ENCODE data around the gene CPLANE2. TPM values are rescaled to one million over a fixed set of nuclear protein-coding genes. Genes with fewer than 3 reads are reported as not detected.
"Not testable (repeated sequence)": the region's sequence is repeated elsewhere in the genome, so short reads cannot be mapped to it uniquely, and the experiment has no call there.

CPLANE2 gene
- total and polyA plus RNA-seq, 4 donors: 1.9 to 6.4 (median 2.9) TPM

DNA sequence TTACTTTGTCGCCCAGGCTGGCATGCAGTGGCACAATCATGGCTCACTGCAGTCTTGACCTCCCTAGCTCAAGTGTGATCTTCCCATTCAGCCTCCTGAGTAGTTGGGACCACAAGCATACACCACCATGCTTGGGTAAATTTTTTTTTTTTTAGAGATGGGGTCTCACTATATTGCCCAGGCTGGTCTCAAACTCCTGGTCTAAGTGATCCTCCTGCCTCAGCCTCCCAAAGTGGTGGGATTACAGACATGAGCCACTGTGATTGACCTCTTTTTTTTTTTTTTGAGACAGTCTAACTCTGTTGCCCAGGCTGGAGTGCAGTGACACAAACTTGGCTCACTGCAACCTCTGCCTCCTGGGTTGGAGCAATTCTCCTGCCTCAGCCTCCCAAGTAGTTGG, 9.3 kb upstream of the CPLANE2 start:
- not testable (repeated sequence) for H3K4me1 ChIP-seq (ENCODE audit: control insufficient read depth in 1 of 2, insufficient read depth in 2 of 2, low read length in 2 of 2)
- WGBS, 2 donors: 96% methylated on average over 1 of the region's 1 CpG

DNA sequence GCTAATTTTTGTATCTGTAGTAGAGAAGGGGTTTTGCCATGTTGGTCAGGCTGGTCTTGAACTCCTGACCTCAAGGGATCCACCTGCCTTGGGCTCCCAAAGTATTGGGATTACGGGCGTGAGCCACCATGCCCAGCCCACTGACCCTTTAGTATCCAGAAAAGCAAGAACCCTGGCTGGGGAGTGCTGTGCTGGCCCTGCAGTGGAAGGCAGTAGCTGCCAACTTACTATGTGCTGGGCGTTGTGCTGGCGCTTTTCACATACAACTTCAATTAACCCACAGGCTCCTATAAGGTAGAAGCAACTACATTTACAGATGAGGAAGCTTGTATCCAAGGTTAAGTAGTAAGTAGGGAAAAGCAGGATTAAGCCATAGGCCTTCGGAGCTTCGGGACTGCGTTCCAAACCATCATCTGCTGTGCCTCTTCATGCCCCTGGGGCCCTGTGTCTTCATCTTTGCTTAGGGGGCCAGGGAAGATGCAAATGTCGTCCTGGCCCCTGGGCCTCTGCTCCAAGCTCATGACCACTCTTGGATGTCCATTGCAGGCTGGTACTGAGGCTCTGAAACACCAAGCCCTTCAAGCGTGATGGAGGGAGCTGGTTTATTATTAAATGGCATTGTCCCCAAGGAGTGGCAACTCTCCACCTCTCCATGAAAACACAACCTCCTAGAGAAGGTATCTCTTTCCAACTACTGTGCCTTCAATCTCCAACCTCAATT, 8.7 kb upstream of the CPLANE2 start:
- no peaks in the 10 kb centered on the region for H3K9me3 ChIP-seq (ENCODE audit: control insufficient read depth, low read length)
- no peak for ATAC-seq (ENCODE audit: low FRiP score)
- H3K4me3 ChIP-seq (ENCODE audit: low read length in 2 of 2): no peak overlapping the region
- intact Hi-C loops (cut with DNase I): no loop called here
- no peaks in the 10 kb centered on the region for H3K36me3 ChIP-seq (ENCODE audit: control insufficient read depth in 1 of 2, insufficient read depth in 2 of 2, low read length in 1 of 2)
- H3K27me3 ChIP-seq (ENCODE audit: control insufficient read depth in 1 of 2, insufficient read depth in 2 of 2, low read length in 1 of 2): no peaks in the 10 kb centered on the region
- WGBS, 2 donors: 89% methylated on average over 9 of the region's 9 CpGs
- peak in 1 of 2 donors; percentile 40 for DNase-seq
- H3K4me1 ChIP-seq (ENCODE audit: control insufficient read depth in 1 of 2, insufficient read depth in 2 of 2, low read length in 2 of 2): peaks cover 0 to 3% of the 10 kb centered on the region in 2 donors
- no peak overlapping the region for H3K27ac ChIP-seq (ENCODE audit: low read depth in 1 of 2, low read length in 2 of 2)

More for the DNA sequence above, 9.3 kb upstream of the CPLANE2 start:
- H3K9me3 ChIP-seq (ENCODE audit: control insufficient read depth, low read length); DNase-seq; H3K27ac ChIP-seq (ENCODE audit: low read depth in 1 of 2, low read length in 2 of 2); H3K27me3 ChIP-seq (ENCODE audit: control insufficient read depth in 1 of 2, insufficient read depth in 2 of 2, low read length in 1 of 2); H3K36me3 ChIP-seq (ENCODE audit: control insufficient read depth in 1 of 2, insufficient read depth in 2 of 2, low read length in 1 of 2); intact Hi-C loops (cut with DNase I); H3K4me3 ChIP-seq (ENCODE audit: low read length in 2 of 2); ATAC-seq (ENCODE audit: low FRiP score): not testable (repeated sequence)

DNA sequence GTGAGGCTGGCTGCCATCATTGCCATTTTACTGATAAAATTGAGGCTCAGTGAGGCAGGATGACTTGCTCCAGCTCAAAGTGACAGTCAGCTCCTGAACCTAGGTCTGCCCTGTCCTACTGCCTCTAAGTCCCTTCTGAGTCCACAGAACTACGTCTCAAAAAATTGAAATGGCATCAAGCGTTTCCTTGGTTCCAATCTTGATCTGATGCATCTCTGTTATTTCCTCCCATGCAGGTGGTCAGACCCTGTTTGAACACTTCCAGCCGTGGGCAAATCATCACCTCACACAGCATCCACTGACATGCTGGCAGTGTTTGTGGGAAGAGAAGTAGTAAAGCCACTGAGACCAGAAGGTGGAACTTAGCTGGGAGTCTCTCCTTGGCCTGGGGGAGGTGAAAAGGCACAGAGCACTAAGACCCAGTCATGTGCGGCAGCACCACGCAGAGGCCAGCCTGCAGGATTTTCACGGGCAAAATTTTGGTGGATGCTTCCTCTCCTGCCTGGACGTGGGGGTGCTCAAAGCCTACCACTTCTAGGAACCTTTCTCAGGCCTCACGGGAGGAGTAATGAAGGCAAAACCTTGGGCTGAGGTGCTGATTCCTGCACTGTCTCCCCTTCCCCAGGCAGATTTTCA, 7.8 kb upstream of the CPLANE2 start:
- H3K36me3 ChIP-seq (ENCODE audit: control insufficient read depth in 1 of 2, insufficient read depth in 2 of 2, low read length in 1 of 2): no peaks in the 10 kb centered on the region
- ATAC-seq (ENCODE audit: low FRiP score): no peak
- peak; percentile 24 to 58 for DNase-seq
- H3K4me1 ChIP-seq (ENCODE audit: control insufficient read depth in 1 of 2, insufficient read depth in 2 of 2, low read length in 2 of 2): peaks cover 0 to 1% of the 10 kb centered on the region in 2 donors
- intact Hi-C loops (cut with DNase I): loop anchor here (5.0 kb wide), 4 partner anchors 37 to 167 kb away; no protein-coding TSS in a partner anchor
- H3K9me3 ChIP-seq (ENCODE audit: control insufficient read depth, low read length): no peaks in the 10 kb centered on the region
- H3K27ac ChIP-seq (ENCODE audit: low read depth in 1 of 2, low read length in 2 of 2): peak overlapping the region in 1 of 2 donors; percentile 15
- H3K27me3 ChIP-seq (ENCODE audit: control insufficient read depth in 1 of 2, insufficient read depth in 2 of 2, low read length in 1 of 2): no peaks in the 10 kb centered on the region
- no peak overlapping the region for H3K4me3 ChIP-seq (ENCODE audit: low read length in 2 of 2)
- 77 to 78% methylated on average over 8 of the region's 8 CpGs for WGBS, 2 donors

DNA sequence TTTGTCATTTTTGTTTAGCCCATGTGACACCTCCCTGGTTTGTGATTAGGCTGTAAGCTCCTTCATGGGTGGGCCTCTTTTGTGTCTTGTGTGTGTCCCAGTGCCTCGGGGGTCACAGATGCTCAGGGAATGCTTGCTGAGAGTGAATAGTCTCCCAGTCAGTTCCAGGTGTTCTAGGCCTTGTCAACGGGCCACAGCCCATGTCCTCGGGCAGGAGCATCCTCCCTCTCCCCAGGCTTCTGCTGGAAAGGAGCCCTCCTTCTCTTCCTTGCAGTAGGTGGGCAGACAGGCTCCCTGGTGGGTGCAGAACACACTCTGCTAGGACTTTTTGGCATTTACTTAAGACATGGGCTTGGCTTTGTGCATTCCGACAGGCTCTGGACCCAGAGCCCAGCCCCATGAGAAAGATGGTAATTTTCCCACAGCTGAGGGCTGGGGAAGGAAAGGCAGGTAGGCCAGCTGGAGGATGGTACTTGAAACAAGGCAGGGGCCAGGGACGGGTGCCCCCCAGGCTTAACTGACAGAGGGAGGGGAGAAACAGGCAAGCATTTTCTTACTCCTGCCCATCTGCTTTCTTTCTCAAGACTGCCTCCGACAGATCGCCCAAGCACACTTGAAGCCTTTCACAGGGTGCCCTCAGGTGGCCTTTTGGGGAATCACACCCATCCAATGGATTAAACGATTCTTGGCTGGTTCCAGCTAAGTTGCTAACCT, 7.1 kb upstream of the CPLANE2 start:
- DNase-seq (peak; percentile 79 to 90), ATAC-seq (ENCODE audit: low FRiP score) (peak; percentile 73)
- Histone ChIP-seq H3K27ac (ENCODE audit: low read depth in 1 of 2, low read length in 2 of 2) (peak overlapping the region in 1 of 2 donors; percentile 11), H3K36me3 (ENCODE audit: control insufficient read depth in 1 of 2, insufficient read depth in 2 of 2, low read length in 1 of 2) (no peaks in the 10 kb centered on the region), H3K4me3 (ENCODE audit: low read length in 2 of 2) (no peak overlapping the region), H3K9me3 (ENCODE audit: control insufficient read depth, low read length) (no peaks in the 10 kb centered on the region), H3K27me3 (ENCODE audit: control insufficient read depth in 1 of 2, insufficient read depth in 2 of 2, low read length in 1 of 2) (no peaks in the 10 kb centered on the region), H3K4me1 (ENCODE audit: control insufficient read depth in 1 of 2, insufficient read depth in 2 of 2, low read length in 2 of 2) (peaks cover 0 to 1% of the 10 kb centered on the region in 2 donors)
- 23 to 26% methylated on average over 8 of the region's 8 CpGs for WGBS, 2 donors
- intact Hi-C loops (cut with DNase I): loop anchor here (5.0 kb wide), 4 partner anchors 37 to 167 kb away; no protein-coding TSS in a partner anchor

DNA sequence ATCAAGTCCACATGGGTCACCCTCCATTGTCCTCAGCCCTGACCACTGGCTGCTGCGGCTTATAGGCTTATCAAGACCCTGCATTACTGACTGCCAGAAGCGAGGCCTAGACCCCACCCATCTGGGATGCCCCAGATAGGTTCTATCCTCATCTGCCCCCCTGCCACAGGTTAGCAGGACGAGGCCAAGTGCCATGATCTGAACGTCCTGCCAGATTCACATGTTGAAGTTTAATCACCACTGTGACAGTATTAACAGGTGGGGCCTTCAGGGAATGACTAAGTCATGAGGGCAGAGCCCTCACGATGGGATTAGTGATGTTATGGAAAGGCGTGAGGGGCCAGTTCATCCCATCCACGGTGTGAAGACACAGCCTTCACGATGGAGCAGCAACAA, 6.2 kb upstream of the CPLANE2 start:
- no peak overlapping the region for H3K27ac ChIP-seq (ENCODE audit: low read depth in 1 of 2, low read length in 2 of 2)
- 79 to 88% methylated on average over 8 of the region's 8 CpGs for WGBS, 2 donors
- intact Hi-C loops (cut with DNase I): loop anchor here (5.0 kb wide), 4 partner anchors 36 to 166 kb away; no protein-coding TSS in a partner anchor
- no peaks in the 10 kb centered on the region for H3K9me3 ChIP-seq (ENCODE audit: control insufficient read depth, low read length)
- H3K36me3 ChIP-seq (ENCODE audit: control insufficient read depth in 1 of 2, insufficient read depth in 2 of 2, low read length in 1 of 2): no peaks in the 10 kb centered on the region
- DNase-seq (peak; percentile 17 to 31), ATAC-seq (ENCODE audit: low FRiP score) (no peak)
- no peaks in the 10 kb centered on the region for H3K27me3 ChIP-seq (ENCODE audit: control insufficient read depth in 1 of 2, insufficient read depth in 2 of 2, low read length in 1 of 2)
- no peak overlapping the region for H3K4me3 ChIP-seq (ENCODE audit: low read length in 2 of 2)
- H3K4me1 ChIP-seq (ENCODE audit: control insufficient read depth in 1 of 2, insufficient read depth in 2 of 2, low read length in 2 of 2): peaks cover 0 to 1% of the 10 kb centered on the region in 2 donors

DNA sequence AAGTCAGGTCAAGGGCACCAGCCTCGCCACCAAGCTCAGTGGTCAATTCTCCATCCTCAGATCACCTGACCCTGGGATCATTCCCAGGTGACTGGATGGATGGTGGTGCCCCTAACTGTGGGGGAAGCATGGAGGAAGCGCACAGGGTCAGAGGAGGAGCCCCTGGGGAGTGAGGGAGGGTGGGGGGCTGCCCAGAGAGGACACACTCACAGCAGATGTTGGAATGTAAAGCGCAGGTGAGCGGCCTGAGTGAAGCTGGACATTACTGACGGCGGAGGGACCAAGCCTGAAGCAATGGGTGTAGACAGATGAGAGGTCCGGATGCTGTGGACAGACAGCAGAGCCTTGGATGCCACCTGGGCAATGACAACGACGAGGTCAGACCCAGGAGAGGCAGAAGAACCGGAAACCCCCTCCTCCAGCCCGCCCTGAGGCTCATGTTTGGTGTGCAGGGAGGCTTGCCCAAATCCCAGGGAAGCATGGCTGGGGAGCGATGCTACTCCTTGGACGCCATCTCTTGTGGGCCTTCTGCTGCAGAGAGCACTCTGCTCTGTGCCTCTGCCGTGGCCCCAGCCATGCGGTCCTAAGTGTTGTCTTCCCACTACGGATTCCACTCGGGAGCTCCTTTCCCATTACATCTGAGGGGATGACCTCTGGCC, 5.7 kb upstream of the CPLANE2 start:
- peaks cover 0 to 1% of the 10 kb centered on the region in 2 donors for H3K4me1 ChIP-seq (ENCODE audit: control insufficient read depth in 1 of 2, insufficient read depth in 2 of 2, low read length in 2 of 2)
- H3K27me3 ChIP-seq (ENCODE audit: control insufficient read depth in 1 of 2, insufficient read depth in 2 of 2, low read length in 1 of 2): no peaks in the 10 kb centered on the region
- WGBS, 2 donors: 90% methylated on average over 17 of the region's 17 CpGs
- intact Hi-C loops (cut with DNase I): loop anchor here (5.0 kb wide), 4 partner anchors 35 to 165 kb away; no protein-coding TSS in a partner anchor
- no peaks in the 10 kb centered on the region for H3K9me3 ChIP-seq (ENCODE audit: control insufficient read depth, low read length)
- DNase-seq (peak; percentile 42 to 73), ATAC-seq (ENCODE audit: low FRiP score) (no peak)
- H3K27ac ChIP-seq (ENCODE audit: low read depth in 1 of 2, low read length in 2 of 2): no peak overlapping the region
- no peaks in the 10 kb centered on the region for H3K36me3 ChIP-seq (ENCODE audit: control insufficient read depth in 1 of 2, insufficient read depth in 2 of 2, low read length in 1 of 2)
- no peak overlapping the region for H3K4me3 ChIP-seq (ENCODE audit: low read length in 2 of 2)

DNA sequence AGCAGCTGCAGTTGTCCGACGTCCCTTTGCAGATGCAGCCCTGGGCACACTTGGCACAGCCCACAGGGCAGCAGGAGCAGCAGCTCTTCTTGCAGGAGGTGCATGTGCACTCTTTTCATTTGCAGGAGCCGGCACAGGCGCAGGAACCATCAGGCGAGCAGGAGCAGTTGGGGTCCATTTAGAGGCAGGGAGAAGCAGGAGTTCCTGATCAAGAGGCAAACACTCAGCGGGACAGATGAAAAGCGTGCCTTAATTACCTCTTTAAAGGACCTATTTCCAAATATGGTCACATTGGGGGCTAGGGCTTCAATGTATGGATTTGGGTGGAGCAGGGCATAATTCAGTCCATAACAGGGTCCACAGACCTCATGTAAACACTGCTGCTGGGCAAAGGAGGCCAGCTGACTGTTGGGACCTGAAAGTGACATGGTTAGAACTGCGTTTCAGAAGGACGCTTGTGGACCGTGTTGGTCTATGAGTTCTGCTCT, 4.3 kb upstream of the CPLANE2 start:
- ATAC-seq (ENCODE audit: low FRiP score): no peak
- no peaks in the 10 kb centered on the region for H3K27me3 ChIP-seq (ENCODE audit: control insufficient read depth in 1 of 2, insufficient read depth in 2 of 2, low read length in 1 of 2)
- no peaks in the 10 kb centered on the region for H3K9me3 ChIP-seq (ENCODE audit: control insufficient read depth, low read length)
- H3K36me3 ChIP-seq (ENCODE audit: control insufficient read depth in 1 of 2, insufficient read depth in 2 of 2, low read length in 1 of 2): no peaks in the 10 kb centered on the region
- DNase-seq: peak; percentile 12 to 38
- 53 to 61% methylated on average over 10 of the region's 10 CpGs for WGBS, 2 donors
- H3K4me1 ChIP-seq (ENCODE audit: control insufficient read depth in 1 of 2, insufficient read depth in 2 of 2, low read length in 2 of 2): no peaks in the 10 kb centered on the region
- H3K27ac ChIP-seq (ENCODE audit: low read depth in 1 of 2, low read length in 2 of 2): no peak overlapping the region
- no peak overlapping the region for H3K4me3 ChIP-seq (ENCODE audit: low read length in 2 of 2)
- intact Hi-C loops (cut with DNase I): loop anchor here (5.0 kb wide), 4 partner anchors 34 to 164 kb away; no protein-coding TSS in a partner anchor

DNA sequence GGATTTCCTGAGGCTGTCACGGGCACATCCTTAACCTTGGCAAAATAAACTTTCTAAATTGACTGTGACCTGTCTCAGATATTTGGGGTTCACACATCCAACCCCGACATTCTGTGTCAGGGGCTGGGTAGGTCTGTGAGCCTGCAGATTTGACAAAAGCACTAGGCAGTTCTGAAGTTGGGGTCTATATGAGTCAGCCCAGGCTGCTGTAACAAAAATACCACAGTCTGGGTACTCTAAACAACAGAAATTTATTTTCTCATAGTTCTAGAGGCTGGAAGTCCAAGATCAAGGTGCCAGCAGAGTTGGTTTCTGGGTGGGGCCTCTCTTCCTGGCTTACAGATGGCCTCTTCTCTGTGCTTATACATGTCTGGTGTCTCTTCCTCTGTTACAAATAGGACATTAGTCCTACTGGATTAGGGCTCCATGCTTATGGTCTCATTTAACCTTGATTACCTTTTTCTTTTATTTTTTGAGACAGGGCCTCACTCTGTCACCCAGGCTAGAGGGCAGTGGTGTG, 3.0 kb upstream of the CPLANE2 start:
- 92 to 93% methylated on average over 2 of the region's 2 CpGs for WGBS, 2 donors
- no peaks in the 10 kb centered on the region for H3K36me3 ChIP-seq (ENCODE audit: control insufficient read depth in 1 of 2, insufficient read depth in 2 of 2, low read length in 1 of 2)
- intact Hi-C loops (cut with DNase I): loop anchor here (5.0 kb wide), 4 partner anchors 33 to 163 kb away; no protein-coding TSS in a partner anchor
- no peak overlapping the region for H3K4me3 ChIP-seq (ENCODE audit: low read length in 2 of 2)
- H3K27ac ChIP-seq (ENCODE audit: low read depth in 1 of 2, low read length in 2 of 2): no peak overlapping the region
- H3K27me3 ChIP-seq (ENCODE audit: control insufficient read depth in 1 of 2, insufficient read depth in 2 of 2, low read length in 1 of 2): no peaks in the 10 kb centered on the region
- DNase-seq: peak in 1 of 2 donors; percentile 1
- no peaks in the 10 kb centered on the region for H3K9me3 ChIP-seq (ENCODE audit: control insufficient read depth, low read length)
- H3K4me1 ChIP-seq (ENCODE audit: control insufficient read depth in 1 of 2, insufficient read depth in 2 of 2, low read length in 2 of 2): no peaks in the 10 kb centered on the region
- ATAC-seq (ENCODE audit: low FRiP score): no peak

Measured in aorta (tissue), 5 donors.